ENCODE measurements around the gene APBA2.
A peak's percentile ranks its signal among the peaks of the same experiment; 100 is the strongest.

- TF ChIP-seq, protein P1, sequence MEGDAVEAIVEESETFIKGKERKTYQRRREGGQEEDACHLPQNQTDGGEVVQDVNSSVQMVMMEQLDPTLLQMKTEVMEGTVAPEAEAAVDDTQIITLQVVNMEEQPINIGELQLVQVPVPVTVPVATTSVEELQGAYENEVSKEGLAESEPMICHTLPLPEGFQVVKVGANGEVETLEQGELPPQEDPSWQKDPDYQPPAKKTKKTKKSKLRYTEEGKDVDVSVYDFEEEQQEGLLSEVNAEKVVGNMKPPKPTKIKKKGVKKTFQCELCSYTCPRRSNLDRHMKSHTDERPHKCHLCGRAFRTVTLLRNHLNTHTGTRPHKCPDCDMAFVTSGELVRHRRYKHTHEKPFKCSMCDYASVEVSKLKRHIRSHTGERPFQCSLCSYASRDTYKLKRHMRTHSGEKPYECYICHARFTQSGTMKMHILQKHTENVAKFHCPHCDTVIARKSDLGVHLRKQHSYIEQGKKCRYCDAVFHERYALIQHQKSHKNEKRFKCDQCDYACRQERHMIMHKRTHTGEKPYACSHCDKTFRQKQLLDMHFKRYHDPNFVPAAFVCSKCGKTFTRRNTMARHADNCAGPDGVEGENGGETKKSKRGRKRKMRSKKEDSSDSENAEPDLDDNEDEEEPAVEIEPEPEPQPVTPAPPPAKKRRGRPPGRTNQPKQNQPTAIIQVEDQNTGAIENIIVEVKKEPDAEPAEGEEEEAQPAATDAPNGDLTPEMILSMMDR (conservative IDR thresholded peaks at IDR 0.05; ENCODE audit: low read depth, low read length) = 0 out of 2 replicates have a peak, but pooled peaks have one; percentile 13
- TF ChIP-seq EZH2 (IDR thresholded peaks at IDR 0.05; ENCODE audit: borderline replicate concordance, low read depth, low read length, poor library complexity, severe bottlenecking) = no peak
Observed at GRCh38 chr15:29126821-29127461, 241.2 kb downstream of the APBA2 start.
